Bronchial epithelial cell (primary cell): Measurements from ENCODE around the gene EHBP1. TPM values are rescaled to one million over a fixed set of nuclear protein-coding genes. Genes with fewer than 3 reads are reported as not detected.

ENCODE experiments used
- DNase-seq: peaks from one replicate; pipeline ENCODE4 v3.0.0-alpha.2; 2010; ENCODE audit warnings: low read depth
- FAIRE-seq: peaks from 2 replicates; lab custom pipeline; 2011; peaks lifted over from hg19 to GRCh38; lab: Jason Lieb, UNC
- H3K27me3 ChIP-seq: 2 replicates; pipeline ENCODE4 v1.5.1; 2011; ENCODE audit warnings: low read length; ENCODE audit not compliant: control insufficient read depth, insufficient read depth
- H3K36me3 ChIP-seq: 2 replicates; pipeline ENCODE4 v1.5.1; 2011; ENCODE audit warnings: low read length; ENCODE audit not compliant: control insufficient read depth, insufficient read depth
- H3K4me3 ChIP-seq: 2 replicates; pipeline ENCODE4 v1.5.1; 2011; ENCODE audit warnings: mild to moderate bottlenecking, low read depth, low read length, control low read depth
- total RNA-seq: library from RNA; depleted of rRNA; stranded (reverse); fragments of >200 nt; gene quantifications from 2 replicates; pipeline ENCODE4 v1.2.1, GENCODE V29; 2014
- TF ChIP-seq, protein P1 (sequence below): IDR thresholded peaks from 2 replicates; pipeline ENCODE4 v1.5.1; 2011; ENCODE audit warnings: mild to moderate bottlenecking, moderate library complexity, low read length, control low read depth, inconsistent platforms; ENCODE audit not compliant: insufficient read depth, severe bottlenecking

EHBP1 gene
- total RNA-seq, 1 donor from 2014 or later: 132 TPM

DNA sequence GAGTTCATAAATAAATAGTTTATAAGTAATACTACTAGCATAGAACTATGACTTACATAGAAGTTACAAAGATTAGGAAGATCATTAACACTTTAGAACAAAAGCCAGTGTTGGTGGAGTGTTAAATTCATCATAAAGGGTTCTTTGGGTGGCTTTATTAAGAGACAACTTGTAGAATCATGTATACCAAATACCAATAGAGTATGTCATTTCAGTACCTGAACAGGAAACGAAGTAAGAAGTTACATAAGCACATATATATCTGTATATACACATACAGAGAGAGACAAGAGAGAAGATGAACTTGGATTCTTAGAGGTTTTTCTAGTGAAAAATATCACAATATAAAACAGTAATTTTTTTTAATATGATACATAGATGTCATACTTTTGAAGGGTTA, 262.7 kb downstream of the EHBP1 start:
- DNase-seq: peak; percentile 90
- Histone ChIP-seq H3K36me3 (no peaks in the 10 kb centered on the region), H3K4me3 (no peak overlapping the region), H3K27me3 (no peaks in the 10 kb centered on the region)
- TF ChIP-seq, protein P1, sequence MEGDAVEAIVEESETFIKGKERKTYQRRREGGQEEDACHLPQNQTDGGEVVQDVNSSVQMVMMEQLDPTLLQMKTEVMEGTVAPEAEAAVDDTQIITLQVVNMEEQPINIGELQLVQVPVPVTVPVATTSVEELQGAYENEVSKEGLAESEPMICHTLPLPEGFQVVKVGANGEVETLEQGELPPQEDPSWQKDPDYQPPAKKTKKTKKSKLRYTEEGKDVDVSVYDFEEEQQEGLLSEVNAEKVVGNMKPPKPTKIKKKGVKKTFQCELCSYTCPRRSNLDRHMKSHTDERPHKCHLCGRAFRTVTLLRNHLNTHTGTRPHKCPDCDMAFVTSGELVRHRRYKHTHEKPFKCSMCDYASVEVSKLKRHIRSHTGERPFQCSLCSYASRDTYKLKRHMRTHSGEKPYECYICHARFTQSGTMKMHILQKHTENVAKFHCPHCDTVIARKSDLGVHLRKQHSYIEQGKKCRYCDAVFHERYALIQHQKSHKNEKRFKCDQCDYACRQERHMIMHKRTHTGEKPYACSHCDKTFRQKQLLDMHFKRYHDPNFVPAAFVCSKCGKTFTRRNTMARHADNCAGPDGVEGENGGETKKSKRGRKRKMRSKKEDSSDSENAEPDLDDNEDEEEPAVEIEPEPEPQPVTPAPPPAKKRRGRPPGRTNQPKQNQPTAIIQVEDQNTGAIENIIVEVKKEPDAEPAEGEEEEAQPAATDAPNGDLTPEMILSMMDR: no peak
- no peak for FAIRE-seq

DNA sequence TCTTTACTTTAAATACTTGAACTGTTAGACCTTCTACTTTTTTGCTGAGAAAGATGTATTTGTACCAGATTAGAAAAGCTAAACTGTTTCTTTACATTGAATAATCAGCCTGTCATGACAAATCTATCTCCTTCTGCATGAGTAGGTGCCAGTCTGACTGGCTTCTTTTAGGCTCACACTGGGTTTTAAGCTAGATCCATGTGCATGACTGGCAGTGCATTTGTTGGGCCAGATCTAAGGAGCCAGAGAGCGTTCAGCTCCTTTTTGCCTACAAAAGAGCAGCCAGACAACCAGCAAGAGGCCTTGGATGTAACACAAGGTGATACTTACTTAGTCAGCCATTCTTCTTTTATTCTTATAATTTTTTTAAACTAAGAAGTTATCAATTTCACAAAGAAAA, 263.2 kb downstream of the EHBP1 start:
- FAIRE-seq (no peak), DNase-seq (peak; percentile 57)
- Histone ChIP-seq H3K36me3 (no peaks in the 10 kb centered on the region), H3K27me3 (no peaks in the 10 kb centered on the region), H3K4me3 (no peak overlapping the region)
- TF ChIP-seq, protein P1: no peak

DNA sequence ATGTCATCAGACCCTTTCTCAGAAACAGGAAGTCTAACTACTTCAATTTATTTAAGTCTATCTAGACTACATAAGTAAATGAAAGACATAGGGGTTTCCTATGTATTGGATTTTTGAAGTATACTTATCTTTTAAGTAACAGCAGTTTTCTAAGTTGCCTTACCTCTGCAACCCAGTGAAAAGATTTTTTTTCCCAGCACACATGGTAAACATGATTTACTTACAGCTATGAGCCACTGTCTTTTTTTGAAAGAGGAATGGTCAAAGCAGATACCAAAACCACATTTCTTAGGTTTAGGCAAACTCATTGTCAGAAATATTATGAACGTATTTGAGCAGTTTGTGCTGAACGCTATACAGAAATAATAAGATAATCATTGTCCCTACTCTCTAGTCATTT, 266.4 kb downstream of the EHBP1 start:
- Histone ChIP-seq H3K4me3 (no peak overlapping the region), H3K36me3 (no peaks in the 10 kb centered on the region), H3K27me3 (no peaks in the 10 kb centered on the region)
- DNase-seq (no peak), FAIRE-seq (no peak)
- TF ChIP-seq, protein P1: no peak

DNA sequence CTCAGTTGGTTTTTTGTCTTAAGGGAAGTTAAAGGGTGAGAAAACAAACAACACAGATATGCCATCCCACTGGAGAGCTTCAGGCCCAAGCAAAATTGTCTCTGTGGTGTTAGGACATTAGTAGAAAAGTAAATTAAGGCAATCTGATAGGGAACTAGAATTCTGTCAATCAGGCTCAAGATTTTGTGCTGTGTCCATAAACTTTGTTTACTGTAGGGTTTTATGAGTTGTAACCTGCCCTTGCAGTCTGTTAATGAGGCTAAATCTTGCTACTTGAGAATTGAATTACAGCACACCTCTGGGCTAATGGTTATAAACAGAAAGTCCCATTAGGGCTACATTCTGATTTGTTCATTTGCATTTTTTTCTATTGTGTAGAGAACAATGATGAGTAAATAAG, 267.1 kb downstream of the EHBP1 start:
- H3K36me3 ChIP-seq: no peaks in the 10 kb centered on the region
- no peak overlapping the region for H3K4me3 ChIP-seq
- no peaks in the 10 kb centered on the region for H3K27me3 ChIP-seq
- no peak for DNase-seq
- TF ChIP-seq, protein P1: no peak
- FAIRE-seq: no peak

DNA sequence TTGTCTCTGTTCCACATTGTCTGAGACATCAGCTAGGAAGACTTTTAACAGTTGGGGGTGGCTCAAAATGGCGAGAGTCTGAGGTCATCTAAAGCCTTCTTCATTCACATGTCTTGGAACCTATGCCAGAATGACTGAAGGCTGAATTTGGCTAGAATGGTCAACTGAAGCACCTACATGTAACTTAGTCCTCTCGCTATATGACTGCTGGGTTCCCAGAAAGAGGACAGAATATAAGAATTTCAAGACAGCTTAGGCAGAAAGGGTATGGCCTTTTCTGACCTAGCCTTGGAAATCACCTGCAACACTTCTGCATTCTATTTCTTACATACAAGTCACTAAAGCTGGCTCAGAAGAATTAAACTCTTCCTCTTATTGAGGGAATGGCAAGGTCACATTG, 269.5 kb downstream of the EHBP1 start:
- Histone ChIP-seq H3K36me3 (no peaks in the 10 kb centered on the region), H3K4me3 (no peak overlapping the region), H3K27me3 (no peaks in the 10 kb centered on the region)
- DNase-seq: no peak
- FAIRE-seq: no peak
- TF ChIP-seq, protein P1: no peak

DNA sequence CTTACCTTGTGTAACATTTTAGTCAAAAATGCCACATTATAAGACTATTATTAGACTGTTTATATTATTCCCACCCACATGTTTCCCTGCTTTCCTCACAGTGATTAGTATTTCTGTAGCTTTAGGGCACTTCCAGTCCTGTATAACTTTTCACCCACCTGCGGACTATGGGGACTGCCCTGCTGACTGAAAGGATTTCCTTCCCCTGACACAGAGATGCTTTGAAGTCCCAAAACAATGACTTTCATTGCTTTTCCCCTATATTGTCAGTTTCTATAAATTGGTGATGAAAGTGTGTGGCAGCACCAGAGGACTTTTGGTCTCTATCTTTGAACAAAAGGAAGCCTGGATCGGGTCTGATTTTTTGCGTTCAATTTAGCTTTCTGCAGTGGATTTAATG, 286.1 kb downstream of the EHBP1 start:
- no peaks in the 10 kb centered on the region for H3K27me3 ChIP-seq
- no peak for DNase-seq
- H3K4me3 ChIP-seq: no peak overlapping the region
- peaks cover 4% of the 10 kb centered on the region for H3K36me3 ChIP-seq
- TF ChIP-seq, protein P1: no peak
- FAIRE-seq: no peak
